ENCODE results near the gene VPS52.
"Not testable (repeated sequence)": the region's sequence is repeated elsewhere in the genome, so short reads cannot be mapped to it uniquely, and the experiment has no call there.

The VPS52 gene

DNA sequence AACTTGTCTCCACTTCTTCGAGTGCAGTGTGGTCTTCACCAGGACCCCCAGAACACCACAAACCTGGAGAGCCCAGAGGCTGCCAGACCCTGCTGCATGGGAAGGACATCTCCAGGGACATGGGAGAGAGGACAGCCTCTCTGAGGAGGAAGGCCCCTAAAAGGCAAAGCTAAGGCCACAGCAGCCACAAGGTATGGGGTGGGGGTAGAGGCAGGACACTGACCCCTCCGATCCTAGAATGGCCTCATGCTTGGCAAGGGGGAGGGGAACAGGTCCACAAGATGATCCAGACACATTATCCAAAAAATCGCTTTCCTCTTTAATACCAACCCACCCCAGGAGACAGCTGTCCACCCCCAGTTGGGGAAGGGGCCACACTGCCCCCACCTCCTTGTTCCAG is 7.1 kb upstream of the VPS52 start:
- DNase-seq: no peak

- DNase-seq: no peak
These were observed 6.7 kb upstream of the VPS52 start for GRCh38 chr6:33278392-33278741.

DNA sequence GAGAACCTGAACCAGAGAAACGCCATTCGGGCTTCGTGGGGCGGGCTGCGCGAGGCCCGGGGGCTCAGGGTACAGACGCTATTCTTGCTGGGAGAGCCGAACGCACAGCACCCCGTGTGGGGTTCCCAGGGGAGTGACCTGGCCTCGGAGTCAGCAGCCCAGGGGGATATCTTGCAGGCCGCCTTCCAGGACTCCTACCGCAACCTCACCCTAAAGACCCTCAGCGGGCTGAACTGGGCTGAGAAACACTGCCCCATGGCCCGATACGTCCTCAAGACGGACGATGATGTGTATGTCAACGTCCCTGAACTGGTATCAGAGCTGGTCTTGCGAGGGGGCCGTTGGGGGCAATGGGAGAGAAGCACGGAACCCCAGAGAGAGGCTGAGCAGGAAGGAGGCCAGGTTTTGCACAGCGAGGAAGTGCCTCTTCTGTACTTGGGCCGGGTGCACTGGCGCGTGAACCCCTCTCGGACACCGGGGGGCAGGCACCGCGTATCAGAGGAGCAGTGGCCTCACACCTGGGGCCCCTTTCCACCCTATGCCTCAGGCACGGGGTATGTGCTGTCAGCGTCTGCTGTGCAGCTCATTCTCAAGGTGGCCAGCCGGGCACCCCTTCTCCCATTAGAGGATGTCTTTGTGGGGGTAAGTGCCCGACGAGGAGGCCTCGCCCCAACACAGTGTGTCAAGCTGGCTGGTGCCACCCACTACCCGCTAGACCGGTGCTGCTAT is 6.2 kb upstream of the VPS52 start:
- no peak for DNase-seq

DNA sequence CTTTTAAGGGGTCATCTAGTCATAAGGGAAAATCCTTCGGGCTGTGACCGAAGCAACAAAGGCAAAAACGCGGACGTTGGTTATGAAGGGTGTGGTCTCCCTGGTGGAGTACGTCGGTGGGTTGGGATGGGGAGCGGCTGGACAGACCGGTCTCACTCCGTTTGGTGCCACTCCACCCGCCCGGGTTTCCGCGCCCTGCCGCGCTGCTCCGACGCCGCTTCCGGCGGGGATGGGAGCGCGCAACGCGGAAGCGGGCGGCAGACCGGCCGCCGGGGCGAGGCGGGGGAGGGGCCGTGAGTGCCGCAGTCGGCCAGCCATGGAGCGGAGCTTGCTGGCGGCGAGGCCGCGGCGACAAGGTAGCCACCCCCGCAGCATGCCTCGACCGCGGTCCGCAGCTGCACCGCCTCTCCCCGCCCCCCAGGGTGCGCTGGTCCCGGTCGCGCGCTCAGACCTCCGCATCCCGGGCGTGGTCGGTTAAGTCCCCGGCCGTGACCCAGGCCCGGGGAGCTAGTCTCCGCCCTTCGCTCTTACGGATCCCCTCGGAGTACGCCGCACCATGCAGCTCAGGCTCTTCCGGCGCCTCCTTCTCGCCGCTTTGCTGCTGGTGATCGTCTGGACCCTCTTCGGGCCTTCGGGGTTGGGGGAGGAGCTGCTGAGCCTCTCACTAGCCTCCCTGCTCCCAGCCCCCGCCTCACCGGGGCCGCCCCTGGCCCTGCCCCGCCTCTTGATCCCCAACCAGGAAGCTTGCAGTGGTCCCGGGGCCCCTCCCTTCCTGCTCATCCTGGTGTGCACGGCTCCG is 5.4 kb upstream of the VPS52 start, which contains the start of gene B3GALT4:
Gene B3GALT4, plus strand, starts transcription at position 260 of the 799 bp plus-strand sequence. Its CDS starts 297 bp downstream, at position 557.
- peak; percentile 38 for DNase-seq

- DNase-seq: no peak
These were observed 4.8 kb upstream of the VPS52 start for GRCh38 chr6:33276581-33276863.

- not testable (repeated sequence) for DNase-seq
These were observed 4.3 kb upstream of the VPS52 start for GRCh38 chr6:33275795-33276580.

DNA sequence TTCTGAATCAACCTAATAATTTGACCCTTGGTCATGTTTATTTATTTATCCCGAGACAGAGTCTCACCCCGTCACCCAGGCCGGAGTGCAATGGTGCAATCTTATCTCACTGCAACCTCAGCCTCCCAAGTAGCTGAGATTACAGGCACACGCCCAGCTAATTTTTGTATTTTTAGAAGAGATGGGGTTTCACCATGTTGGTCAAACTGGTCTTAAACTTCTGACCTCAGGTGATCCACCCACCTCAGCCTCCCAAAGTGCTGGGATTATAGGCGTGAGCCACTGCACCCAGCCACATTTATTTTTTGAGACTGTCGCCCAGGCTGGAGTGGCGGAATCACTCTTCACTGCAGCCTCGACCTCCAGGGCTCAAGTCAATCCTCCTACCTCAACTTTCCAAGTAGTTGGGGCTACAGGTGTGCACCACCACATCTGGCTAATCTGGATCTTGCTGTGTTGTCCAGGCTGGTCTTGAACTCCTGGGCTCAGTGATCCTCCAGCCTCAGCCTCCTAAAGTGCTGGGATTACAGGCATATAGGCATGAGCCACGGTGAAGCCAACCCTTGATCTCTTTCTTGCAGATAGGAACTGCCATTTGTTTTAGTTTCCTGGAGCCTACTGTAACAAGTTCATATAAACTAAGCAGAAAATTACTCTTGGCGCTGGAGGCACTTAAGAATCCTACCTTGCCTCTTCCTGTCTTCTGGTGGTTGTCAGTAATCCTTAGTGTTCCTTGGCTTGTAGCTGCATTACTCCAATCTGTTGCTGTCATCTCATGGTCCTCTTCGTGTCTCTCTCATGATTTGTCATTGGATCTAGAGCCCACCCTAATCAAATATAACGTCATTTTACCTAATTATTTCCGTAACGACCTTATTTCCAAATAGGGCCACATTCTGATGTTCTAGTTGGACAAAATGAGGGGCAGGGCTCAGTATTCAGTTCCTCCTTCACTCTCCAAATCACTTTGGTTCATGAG is 2.5 kb upstream of the VPS52 start:
- DNase-seq: no peak

GRCh38 chr6:33273129-33273923 is 1.6 kb upstream of the VPS52 start:
- no peak for DNase-seq

DNA sequence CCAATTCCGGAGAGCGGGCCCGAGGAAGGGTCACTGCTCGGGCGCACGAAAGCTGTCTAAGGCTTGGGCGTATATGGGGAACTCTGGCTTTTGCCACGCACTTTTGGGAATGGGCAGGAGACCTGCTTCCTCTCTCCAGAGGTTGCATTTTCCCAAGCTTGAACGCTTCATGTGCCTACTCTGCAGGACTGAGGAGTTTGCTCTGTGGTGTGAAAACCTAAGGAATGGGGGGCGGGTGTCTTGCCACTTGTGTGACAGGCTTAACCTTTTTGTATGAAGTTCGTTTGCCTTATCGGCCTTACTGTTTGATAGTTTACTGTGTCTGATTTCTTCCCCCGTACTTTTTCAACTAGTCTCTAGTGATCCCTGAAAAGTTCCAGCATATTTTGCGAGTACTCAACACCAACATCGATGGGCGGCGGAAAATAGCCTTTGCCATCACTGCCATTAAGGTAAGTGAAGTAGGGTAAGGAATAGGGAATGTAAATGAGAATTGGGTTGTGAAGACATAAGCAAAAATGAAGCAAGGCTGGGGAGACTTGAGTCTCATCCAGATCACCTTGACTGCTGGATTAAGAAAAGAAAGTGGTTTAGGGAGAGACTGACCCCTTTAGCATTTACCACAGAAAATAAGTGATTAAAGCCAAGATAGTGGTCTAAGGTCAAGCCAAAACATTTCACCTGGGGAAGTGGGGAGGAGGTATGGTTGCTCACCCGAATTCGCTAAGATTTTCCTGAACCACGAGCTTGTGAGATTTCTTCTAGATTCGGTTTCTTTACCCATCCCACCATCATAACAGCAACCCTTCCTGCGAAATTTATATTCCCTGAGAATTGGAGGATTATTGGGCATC is 826 bp upstream of the VPS52 start:
- no peak for DNase-seq

- DNase-seq: peak; percentile 51
These were observed 584 bp downstream of the VPS52 start for GRCh38 chr6:33271117-33271467.

GRCh38 chr6:33264015-33264414 is 7.7 kb downstream of the VPS52 start:
- DNase-seq: no peak

- not testable (repeated sequence) for DNase-seq
These were observed 9.2 kb downstream of the VPS52 start for GRCh38 chr6:33262490-33262889.

GRCh38 chr6:33259032-33259431 is 12.6 kb downstream of the VPS52 start:
- DNase-seq: no peak

GRCh38 chr6:33254591-33254990 is 17.1 kb downstream of the VPS52 start:
- DNase-seq: no peak

DNA sequence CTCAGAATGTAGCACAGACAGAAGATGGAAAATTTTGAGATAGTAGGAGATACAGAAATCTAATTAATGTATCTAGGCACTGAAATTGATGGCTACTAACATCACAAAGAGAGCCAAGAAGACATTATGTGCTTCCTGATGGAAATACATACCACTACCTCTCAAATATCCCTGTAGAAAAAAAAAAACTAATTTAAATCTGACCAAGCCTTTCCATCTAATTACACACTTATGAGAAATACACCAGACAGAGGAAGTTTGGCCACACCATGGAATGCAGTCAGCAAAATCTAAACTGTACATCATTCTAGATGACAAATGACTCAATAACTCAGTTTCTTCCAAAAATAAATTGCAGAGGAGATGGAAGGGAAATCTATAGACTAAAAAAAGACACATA is 18.9 kb downstream of the VPS52 start:
- no peak for DNase-seq

DNA sequence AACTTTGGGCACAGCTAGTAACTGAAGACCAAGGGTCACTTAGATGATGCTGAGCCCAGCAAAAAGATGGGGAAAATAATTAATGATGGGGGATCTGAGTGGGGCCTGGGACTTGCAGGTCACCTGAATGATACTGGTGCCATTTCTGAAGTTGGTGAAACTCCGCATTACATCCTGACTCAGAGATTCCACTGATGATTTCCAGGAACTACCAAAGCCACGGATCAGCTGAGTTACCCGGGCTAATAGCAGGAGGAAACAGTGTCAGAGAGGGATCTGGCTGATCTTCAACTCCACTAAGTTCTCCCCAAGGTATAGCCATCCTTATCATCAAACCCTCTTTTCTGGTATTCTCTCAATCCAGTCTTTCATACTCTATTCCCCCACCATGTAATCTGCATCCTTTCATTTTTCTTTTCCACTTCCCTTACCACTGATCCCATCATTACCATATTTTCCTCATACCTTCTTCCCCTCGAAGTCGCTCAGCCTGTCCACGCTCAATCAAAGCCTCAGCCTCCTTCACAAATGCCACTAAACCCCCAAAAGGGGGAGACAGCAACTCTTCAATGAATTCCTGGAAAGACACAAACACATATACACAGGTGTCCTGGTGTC is 20.2 kb downstream of the VPS52 start:
- no peak for DNase-seq

DNA sequence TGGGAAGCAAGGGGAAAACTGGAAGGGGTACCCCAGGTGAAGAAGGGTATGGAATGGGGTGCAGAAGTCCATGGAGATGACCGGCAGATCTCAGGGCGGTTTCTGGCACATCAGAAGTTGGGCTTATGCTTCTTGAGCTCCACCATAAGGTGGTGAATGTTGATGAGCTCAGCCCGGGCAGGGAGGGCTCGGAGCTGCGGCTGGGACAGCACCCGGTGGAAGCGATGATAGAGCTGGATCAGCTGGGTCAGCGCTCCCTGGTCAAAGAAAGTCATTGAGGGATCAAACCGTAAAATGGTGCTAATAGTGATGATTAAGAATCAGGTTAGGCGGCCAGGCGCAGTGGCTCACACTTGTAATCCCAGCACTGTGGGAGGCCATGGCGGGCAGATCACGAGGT is 20.9 kb downstream of the VPS52 start:
- DNase-seq: no peak

- no peak for DNase-seq
These were observed 21.7 kb downstream of the VPS52 start for GRCh38 chr6:33249732-33250630.
